H1 (cell line): ENCODE data around the gene RCAN3. TPM values are rescaled to one million over a fixed set of nuclear protein-coding genes. Genes with fewer than 3 reads are reported as not detected.
A peak's percentile ranks its signal among the peaks of the same experiment; 100 is the strongest.

Experiments
- CTCF ChIA-PET: fragments of 300-600 bp; sonication (Branson Sonifier 250); formaldehyde crosslinking; loops from one replicate; lab custom pipeline; 2021; ENCODE audit not compliant: partially characterized antibody; lab: Charles Lee
- POLR2A ChIA-PET: fragments of 300-600 bp; sonication (Branson Sonifier 250); formaldehyde crosslinking; loops from one replicate; lab custom pipeline; 2021; ENCODE audit warnings: inconsistent platforms; ENCODE audit not compliant: partially characterized antibody; lab: Charles Lee
- DNase-seq, 2 experiments: peaks; one replicate each; pipeline versions ENCODE4 v3.0.0 to v3.0.0-alpha.2; 2010 to 2022; ENCODE audit warnings: low spot score in 2 of 2, low read depth in 1 of 2, mixed read lengths in 1 of 2
- FAIRE-seq: peaks from 2 replicates; lab custom pipeline; 2011; peaks lifted over from hg19 to GRCh38; lab: Jason Lieb, UNC
- H2AFZ ChIP-seq: 2 replicates; pipeline ENCODE4 v1.8.1; 2012; ENCODE audit warnings: low read length, inconsistent platforms
- H2AK5ac ChIP-seq: 2 replicates; pipeline ENCODE4 v1.6.1; 2013; ENCODE audit warnings: low read depth, low read length
- H2BK120ac ChIP-seq: replicated peaks from 2 replicates; pipeline ENCODE3; 2013; ENCODE audit warnings: low read depth, low read length, inconsistent platforms
- H2BK12ac ChIP-seq: 2 replicates; pipeline ENCODE4 v1.6.1; 2013; ENCODE audit warnings: low read depth, low read length
- H2BK15ac ChIP-seq: 2 replicates; pipeline ENCODE4 v1.6.1; 2013; ENCODE audit warnings: low read length
- H2BK20ac ChIP-seq: 2 replicates; pipeline ENCODE4 v1.6.1; 2013; ENCODE audit warnings: low read length
- H2BK5ac ChIP-seq: 2 replicates; pipeline ENCODE4 v1.6.1; 2013; ENCODE audit warnings: low read depth, low read length
- H3K14ac ChIP-seq: 2 replicates; pipeline ENCODE4 v1.6.1; 2013; ENCODE audit warnings: inconsistent platforms; ENCODE audit not compliant: insufficient read length
- H3K18ac ChIP-seq: 2 replicates; pipeline ENCODE4 v1.6.1; 2013; ENCODE audit warnings: low read length; ENCODE audit errors: extremely low read depth
- H3K23ac ChIP-seq: 2 replicates; pipeline ENCODE4 v1.6.1; 2013; ENCODE audit warnings: inconsistent platforms; ENCODE audit not compliant: insufficient read length
- H3K23me2 ChIP-seq: 2 replicates; pipeline ENCODE4 v1.6.1; 2013; ENCODE audit warnings: low read depth, low read length
- H3K27ac ChIP-seq: 2 replicates; pipeline ENCODE4 v1.6.1; 2011; ENCODE audit warnings: low read depth, low read length, inconsistent platforms
- H3K27me3 ChIP-seq, 4 experiments: replicated peaks in 1 of 4; 1 replicate in 1 of 4; 2 replicates in 3 of 4; pipeline versions ENCODE4 v1.6.1 to v1.8.1; 2011 to 2013; ENCODE audit warnings: low read length in 3 of 4, mild to moderate bottlenecking in 3 of 4, inconsistent platforms in 2 of 4, mixed read lengths in 2 of 4, moderate library complexity in 1 of 4; ENCODE audit not compliant: control insufficient read depth in 3 of 4, insufficient read depth in 3 of 4; ENCODE audit errors: extremely low read depth in 1 of 4
- H3K36me3 ChIP-seq, 4 experiments: 2 replicates each; pipeline versions ENCODE4 v1.6.1 to v1.8.1; 2011 to 2013; ENCODE audit warnings: mild to moderate bottlenecking in 4 of 4, low read length in 3 of 4, moderate library complexity in 2 of 4, control low read depth in 1 of 4, inconsistent platforms in 1 of 4; ENCODE audit not compliant: insufficient read depth in 4 of 4, control insufficient read depth in 2 of 4
- H3K4ac ChIP-seq: replicated peaks from 2 replicates; pipeline ENCODE3; 2013; ENCODE audit warnings: low read length, low read depth, mixed read lengths, inconsistent platforms; ENCODE audit not compliant: insufficient read length
- H3K4me1 ChIP-seq, 4 experiments: replicated peaks in 1 of 4; 1 replicate in 1 of 4; 2 replicates in 3 of 4; pipeline versions ENCODE4 v1.6.1 to v1.8.1; 2011 to 2013; ENCODE audit warnings: low read length in 3 of 4, inconsistent platforms in 2 of 4, mixed read lengths in 1 of 4; ENCODE audit not compliant: insufficient read depth in 4 of 4, control insufficient read depth in 3 of 4
- H3K4me2 ChIP-seq, 2 experiments: 2 replicates each; pipeline versions ENCODE4 v1.6.1 to v1.8.1; 2011 to 2013; ENCODE audit warnings: low read depth in 2 of 2, low read length in 2 of 2, control low read depth in 1 of 2, inconsistent platforms in 1 of 2, mild to moderate bottlenecking in 1 of 2; ENCODE audit not compliant: insufficient read depth in 1 of 2
- H3K4me3 ChIP-seq, 4 experiments: fragments of 200-600, 300-600 bp in 1 of 4; sonication (generic), shearing (Covaris generic), sonication (Bioruptor Twin) in 1 of 4; 2 replicates each; pipeline versions ENCODE4 v1.5.1 to v1.8.1; 2011 to 2016; ENCODE audit warnings: low read length in 4 of 4, low read depth in 3 of 4, control low read depth in 2 of 4, inconsistent platforms in 2 of 4, mild to moderate bottlenecking in 2 of 4, mixed read lengths in 1 of 4, moderate library complexity in 1 of 4; ENCODE audit not compliant: insufficient read depth in 2 of 4; ENCODE audit errors: extremely low read depth in 1 of 4
- H3K56ac ChIP-seq: replicated peaks from 2 replicates; pipeline ENCODE3; 2013; ENCODE audit warnings: low read depth, mild to moderate bottlenecking, mixed read lengths, low read length, inconsistent platforms; ENCODE audit not compliant: insufficient read length
- H3K79me1 ChIP-seq: 2 replicates; pipeline ENCODE4 v1.6.1; 2013; ENCODE audit warnings: low read depth, low read length, control low read depth
- H3K79me2 ChIP-seq, 2 experiments: 2 replicates each; pipeline versions ENCODE4 v1.6.1 to v1.8.1; 2012 to 2013; ENCODE audit warnings: low read length in 2 of 2, mild to moderate bottlenecking in 2 of 2, inconsistent platforms in 1 of 2; ENCODE audit not compliant: insufficient read depth in 2 of 2, control insufficient read depth in 1 of 2
- H3K9ac ChIP-seq, 4 experiments: replicated peaks in 1 of 4; 1 replicate in 1 of 4; 2 replicates in 3 of 4; pipeline versions ENCODE4 v1.6.1 to v1.8.1; 2011 to 2013; ENCODE audit warnings: low read depth in 3 of 4, low read length in 3 of 4, control low read depth in 2 of 4, mild to moderate bottlenecking in 2 of 4, moderate library complexity in 2 of 4, inconsistent platforms in 1 of 4; ENCODE audit errors: extremely low read depth in 1 of 4
- H3K9me3 ChIP-seq, 2 experiments: 2 replicates each; pipeline versions ENCODE4 v1.6.1 to v1.8.1; 2012 to 2013; ENCODE audit warnings: mild to moderate bottlenecking in 2 of 2, moderate library complexity in 2 of 2, control low read depth in 1 of 2, inconsistent platforms in 1 of 2, low read depth in 1 of 2, low read length in 1 of 2, mixed read lengths in 1 of 2; ENCODE audit not compliant: insufficient read depth in 2 of 2
- H4K20me1 ChIP-seq, 2 experiments: replicated peaks in 1 of 2; 2 replicates each; pipeline versions ENCODE3 to v1.8.1; 2011 to 2013; ENCODE audit warnings: inconsistent platforms in 2 of 2, low read length in 2 of 2, mild to moderate bottlenecking in 1 of 2; ENCODE audit not compliant: insufficient read depth in 2 of 2, control insufficient read depth in 1 of 2
- H4K5ac ChIP-seq: 2 replicates; pipeline ENCODE4 v1.6.1; 2013; ENCODE audit warnings: low read length, low read depth, mixed read lengths, inconsistent platforms; ENCODE audit not compliant: insufficient read length
- H4K8ac ChIP-seq: 2 replicates; pipeline ENCODE4 v1.8.0; 2013; ENCODE audit warnings: mild to moderate bottlenecking, moderate library complexity, low read length, inconsistent platforms; ENCODE audit not compliant: insufficient read depth; ENCODE audit errors: extremely low read depth
- H4K91ac ChIP-seq: replicated peaks from 2 replicates; pipeline ENCODE3; 2013; ENCODE audit warnings: low read length, mixed read lengths, inconsistent platforms; ENCODE audit not compliant: insufficient read length
- BACH1 ChIP-seq: IDR thresholded peaks from 2 replicates; pipeline ENCODE4 v1.6.1; 2012; ENCODE audit warnings: low read length, improper control_type of control experiment
- CHD2 ChIP-seq: IDR thresholded peaks from 2 replicates; pipeline ENCODE4 v1.6.1; 2012; ENCODE audit warnings: low read length, improper control_type of control experiment
- EZH2 ChIP-seq: fragments of 200-600 bp; sonication (generic); IDR thresholded peaks from 2 replicates; pipeline ENCODE4 v1.7.1; 2012; ENCODE audit warnings: low read depth, mild to moderate bottlenecking, moderate library complexity, low read length, inconsistent platforms; ENCODE audit not compliant: severe bottlenecking
- MAFK ChIP-seq: IDR thresholded peaks from 2 replicates; pipeline ENCODE4 v1.6.1; 2012; ENCODE audit warnings: low read depth, mild to moderate bottlenecking, improper control_type of control experiment, low read length
- MAX ChIP-seq: IDR thresholded peaks from 2 replicates; pipeline ENCODE4 v1.6.1; 2012; ENCODE audit warnings: inconsistent platforms
- NANOG ChIP-seq: IDR thresholded peaks from 2 replicates; pipeline ENCODE4 v1.6.1; 2011; ENCODE audit warnings: low read length, low read depth, mild to moderate bottlenecking, inconsistent platforms; ENCODE audit not compliant: insufficient read depth, poor library complexity, severe bottlenecking
- RNF2 ChIP-seq: fragments of 200-900, 300-1000 bp; sonication (generic); IDR thresholded peaks from 2 replicates; pipeline ENCODE4 v1.7.1; 2016; ENCODE audit warnings: borderline replicate concordance, low read depth, mild to moderate bottlenecking, antibody characterized with exemption, low read length; ENCODE audit not compliant: poor library complexity, severe bottlenecking; ENCODE audit errors: missing control alignments
- TBP ChIP-seq: IDR thresholded peaks from 2 replicates; pipeline ENCODE4 v1.6.1; 2011; ENCODE audit warnings: low read depth, low read length, improper control_type of control experiment
- YY1 ChIP-seq: IDR thresholded peaks from 2 replicates; pipeline ENCODE4 v1.6.1; 2011; ENCODE audit warnings: low read depth, mild to moderate bottlenecking, low read length
- WGBS, 2 experiments: shearing (Covaris generic) in 1 of 2; methylation state at CpG; one replicate each; pipeline versions ENCODE4 v1.1.6 to v1.1.7; 2013 to 2015; ENCODE audit warnings: low lambda C conversion rate in 2 of 2, mixed read lengths in 2 of 2, inconsistent platforms in 1 of 2, low coverage in 1 of 2, missing lambda C conversion rate in 1 of 2; ENCODE audit not compliant: insufficient replicate concordance in 2 of 2, insufficient coverage in 1 of 2, insufficient read length in 1 of 2; ENCODE audit errors: extremely low coverage in 1 of 2, missing lambda C conversion rate in 1 of 2; 5-methylcytosine and 5-hydroxymethylcytosine counted together
- polyA plus RNA-seq, 7 experiments: library from polyadenylated mRNA; depleted of rRNA in 3 of 7; stranded (reverse) in 5 of 7; unstranded in 2 of 7; fragments of >200 nt in 5 of 7; fragments of 200-250 nt in 2 of 7; gene quantifications; 1 replicate in 5 of 7; 2 replicates in 1 of 7; 4 replicates in 1 of 7; pipeline versions ENCODE4 v1.2.1 to v1.2.3, GENCODE V29; 2011 to 2013; ENCODE audit warnings: missing spikeins in 2 of 7, mixed read lengths in 2 of 7
- total RNA-seq: library from RNA; stranded (reverse); fragmentation: NEBNext Ultra II Directional; extraction: Animal tissue kit (Norgen Biotek cat#: 25700); gene quantifications from 2 replicates; pipeline ENCODE4 v1.2.1, GENCODE V29; 2021

RCAN3 gene
- total and polyA plus RNA-seq, 2 of the 8 experiments (the other 6 are each of a cell fraction or from before 2014, with no cell fraction given), result 5.6 to 16.6 TPM

- WGBS, 2 experiments, result 84% methylated on average over 7 of the region's 7 CpGs; no CpG with 5 or more reads in 1 of the 2 experiments
- CTCF ChIA-PET, result interaction anchor here (0.8 to 1.6 kb wide), 4 partner anchors 8 to 89 kb away, joined by 3 to 6 read pairs (median 4); partner anchors contain the start of gene NIPAL3
These were observed 1.4 kb downstream of the RCAN3 start for GRCh38 chr1:24503870-24504523.

More at GRCh38 chr1:24503870-24504523, 1.4 kb downstream of the RCAN3 start:
- no peak overlapping the region for H4K91ac ChIP-seq
- H2BK5ac ChIP-seq, result no peak overlapping the region
- H3K4me2 ChIP-seq, result peak overlapping the region; percentile 78 to 96
- no peak overlapping the region for H2AFZ ChIP-seq
- H3K27me3 ChIP-seq, result peaks cover 0 to 7% (median 0%) of the 10 kb centered on the region in 4 experiments; a peak in 3 of 7 replicates
- H4K20me1 ChIP-seq, result no peaks in the 10 kb centered on the region
- no peak overlapping the region for H2BK20ac ChIP-seq
- H2BK12ac ChIP-seq, result no peak overlapping the region
- H3K4me3 ChIP-seq, result peak overlapping the region; percentile 73 to 95 (median 77); a peak in 5 of 8 replicates
- H3K9me3 ChIP-seq, result no peaks in the 10 kb centered on the region
- TF ChIP-seq CHD2, result no peak
- TF ChIP-seq MAX, result no peak
- TF ChIP-seq BACH1, result no peak
- TF ChIP-seq NANOG, result no peak
- TF ChIP-seq TBP, result no peak
- no peak for TF ChIP-seq EZH2
- TF ChIP-seq RNF2, result no peak
- TF ChIP-seq YY1, result no peak
- no peak for TF ChIP-seq MAFK
- no peak overlapping the region for H3K27ac ChIP-seq
- H3K56ac ChIP-seq, result no peak overlapping the region
- H3K14ac ChIP-seq, result no peak overlapping the region
- H3K4ac ChIP-seq, result no peak overlapping the region
- no peak overlapping the region for H3K18ac ChIP-seq
- H3K9ac ChIP-seq, result no peak overlapping the region
- no peak overlapping the region for H2BK15ac ChIP-seq
- peaks cover 2 to 21% (median 14%) of the 10 kb centered on the region in 4 experiments; a peak in 6 of 7 replicates for H3K4me1 ChIP-seq
- no peak overlapping the region for H4K5ac ChIP-seq
- no peak for DNase-seq
- FAIRE-seq, result no peak
- no peaks in the 10 kb centered on the region for H3K79me2 ChIP-seq
- POLR2A ChIA-PET, result interaction anchor here (1.4 kb wide), 1 partner anchor 13 kb away, joined by 3 read pairs; no protein-coding TSS in a partner anchor
- H3K79me1 ChIP-seq, result no peaks in the 10 kb centered on the region
- H4K8ac ChIP-seq, result no peak overlapping the region
- H3K23me2 ChIP-seq, result peaks cover 11% of the 10 kb centered on the region
- H2AK5ac ChIP-seq, result no peak overlapping the region
- no peaks in the 10 kb centered on the region for H3K36me3 ChIP-seq
- no peak overlapping the region for H3K23ac ChIP-seq
- no peak overlapping the region for H2BK120ac ChIP-seq
